Progenitor cell of endocrine pancreas (in vitro differentiated cells): ENCODE measurements around the gene CYP2D6. TPM values are rescaled to one million over a fixed set of nuclear protein-coding genes. Genes with fewer than 3 reads are reported as not detected.
A peak's percentile ranks its signal among the peaks of the same experiment; 100 is the strongest.

Experiments
- DNase-seq: peaks from one replicate; pipeline ENCODE4 v3.0.0; 2021; ENCODE audit warnings: low spot score; ENCODE audit not compliant: unreplicated experiment
- H3K27ac Mint-ChIP-seq: 2 replicates; pipeline ENCODE4 v1.8.0; 2021; ENCODE audit warnings: mild to moderate bottlenecking, moderate library complexity, mixed read lengths
- H3K27me3 Mint-ChIP-seq: 2 replicates; pipeline ENCODE4 v1.8.0; 2021; ENCODE audit warnings: mixed read lengths
- H3K36me3 Mint-ChIP-seq: 2 replicates; pipeline ENCODE4 v1.8.0; 2022; ENCODE audit warnings: mixed read lengths; ENCODE audit not compliant: insufficient read depth
- H3K4me1 Mint-ChIP-seq: 2 replicates; pipeline ENCODE4 v1.8.0; 2021; ENCODE audit warnings: low read depth, mixed read lengths
- H3K4me3 Mint-ChIP-seq: 2 replicates; pipeline ENCODE4 v1.8.0; 2021; ENCODE audit warnings: low read depth, mild to moderate bottlenecking, moderate library complexity, mixed read lengths
- H3K9me3 Mint-ChIP-seq: 2 replicates; pipeline ENCODE4 v1.8.0; 2021; ENCODE audit warnings: low read depth, mixed read lengths
- CTCF ChIP-seq: fragments of 200-600 bp; sonication (generic); IDR thresholded peaks from one replicate; pipeline ENCODE4 v1.5.0; 2021; ENCODE audit warnings: antibody characterized with exemption, mild to moderate bottlenecking; ENCODE audit not compliant: unreplicated experiment
- total RNA-seq: library from RNA; stranded (reverse); gene quantifications from 2 replicates; pipeline ENCODE4 v1.2.1, GENCODE V29; 2021

CYP2D6 gene
- total RNA-seq, 1 donor from 2014 or later: 8.0 TPM

- Mint-ChIP-seq H3K9me3 (no peaks in the 10 kb centered on the region), H3K4me3 (no peak overlapping the region), H3K4me1 (no peaks in the 10 kb centered on the region), H3K27ac (peak overlapping the region; percentile 81), H3K36me3 (peaks cover 6% of the 10 kb centered on the region), H3K27me3 (no peaks in the 10 kb centered on the region)
- DNase-seq: no peak
- TF ChIP-seq CTCF: no peak
Measured at GRCh38 chr22:42163515-42163914, 32.9 kb upstream of the CYP2D6 start.

DNA sequence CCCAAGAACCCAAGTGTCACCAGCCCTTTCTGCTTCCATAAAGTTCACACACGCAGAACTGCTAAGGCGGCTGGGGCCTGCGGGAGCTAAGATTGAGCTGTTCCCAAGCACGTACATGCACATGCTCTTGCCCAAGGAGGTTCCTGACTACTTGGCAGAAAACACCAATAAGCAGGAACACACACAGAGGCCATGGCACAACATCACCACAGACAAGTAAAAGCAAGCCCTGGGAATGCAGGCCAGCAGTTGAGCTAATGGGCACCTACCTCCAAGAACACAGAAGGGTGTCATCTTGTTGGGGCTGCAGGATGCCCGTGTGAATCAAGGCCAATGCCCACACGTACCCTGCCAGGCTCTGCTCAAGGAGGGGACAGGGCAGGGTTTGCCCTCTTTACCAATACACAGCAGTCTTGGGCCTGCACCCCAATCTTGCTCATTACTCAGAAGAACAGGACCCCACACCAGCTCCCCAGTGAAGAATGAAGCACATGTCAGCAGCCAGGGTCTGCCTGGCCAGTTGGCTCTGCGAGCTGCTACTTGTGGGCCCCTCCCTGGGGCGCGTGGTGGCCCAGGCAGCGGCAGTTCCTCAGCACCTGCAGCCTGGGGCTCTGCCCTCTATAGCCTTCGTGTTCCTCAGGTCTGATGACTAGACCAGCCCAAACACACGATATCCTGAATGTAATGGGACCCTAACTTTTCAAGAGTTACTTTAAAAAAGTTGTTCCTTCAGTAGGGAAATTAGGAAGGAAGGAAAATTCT, 32.3 kb upstream of the CYP2D6 start:
- Mint-ChIP-seq H3K4me3 (no peak overlapping the region), H3K36me3 (peaks cover 5% of the 10 kb centered on the region), H3K4me1 (no peaks in the 10 kb centered on the region), H3K27me3 (no peaks in the 10 kb centered on the region), H3K9me3 (no peaks in the 10 kb centered on the region), H3K27ac (no peak overlapping the region)
- TF ChIP-seq CTCF: no peak
- no peak for DNase-seq

- no peak for TF ChIP-seq CTCF
- Mint-ChIP-seq H3K27ac (no peak overlapping the region), H3K36me3 (peaks cover under 1% of the 10 kb centered on the region), H3K9me3 (no peaks in the 10 kb centered on the region), H3K4me1 (no peaks in the 10 kb centered on the region), H3K27me3 (no peaks in the 10 kb centered on the region), H3K4me3 (no peak overlapping the region)
- DNase-seq: no peak
Measured at GRCh38 chr22:42160830-42161696, 30.5 kb upstream of the CYP2D6 start.

GRCh38 chr22:42160251-42160650, 29.6 kb upstream of the CYP2D6 start:
- no peak for TF ChIP-seq CTCF
- Mint-ChIP-seq H3K4me3 (no peak overlapping the region), H3K36me3 (no peaks in the 10 kb centered on the region), H3K9me3 (no peaks in the 10 kb centered on the region), H3K4me1 (no peaks in the 10 kb centered on the region), H3K27me3 (no peaks in the 10 kb centered on the region), H3K27ac (no peak overlapping the region)
- DNase-seq: no peak

DNA sequence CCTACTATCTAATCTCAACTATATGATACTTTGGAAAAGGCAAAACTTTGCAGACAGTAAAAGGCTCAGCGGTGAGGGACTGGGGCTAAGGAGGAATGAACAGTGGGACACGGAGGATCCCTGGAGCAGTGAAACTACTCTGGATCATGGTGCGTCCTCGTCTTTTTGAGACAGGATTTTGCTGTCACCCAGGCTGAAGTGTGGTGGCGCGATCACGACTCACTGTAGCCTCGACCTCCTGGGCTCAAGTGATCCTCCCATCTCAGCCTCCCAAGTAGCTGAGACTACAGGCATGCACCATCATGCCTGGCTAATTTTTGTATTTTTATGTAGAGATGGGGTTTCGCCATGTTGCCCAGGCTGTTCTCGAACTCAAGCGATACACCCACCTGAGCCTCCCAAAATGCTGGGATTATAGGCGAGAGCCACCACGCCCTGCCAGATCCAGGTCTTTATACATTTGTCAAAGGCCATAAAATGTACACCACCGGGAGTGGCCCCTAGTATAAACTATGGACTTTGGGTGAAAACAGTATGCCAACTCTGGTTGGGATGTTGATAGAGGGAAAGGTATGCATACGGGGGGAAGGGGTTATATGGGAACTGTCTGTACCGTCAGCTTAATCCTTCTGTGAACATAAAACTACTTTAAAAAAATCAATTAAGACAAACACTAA, 28.0 kb upstream of the CYP2D6 start:
- Mint-ChIP-seq H3K4me3 (no peak overlapping the region), H3K4me1 (no peaks in the 10 kb centered on the region), H3K27me3 (no peaks in the 10 kb centered on the region), H3K36me3 (peaks cover 4% of the 10 kb centered on the region), H3K9me3 (no peaks in the 10 kb centered on the region), H3K27ac (no peak overlapping the region)
- no peak for DNase-seq
- no peak for TF ChIP-seq CTCF
